Body of pancreas (tissue), 4 donors: ENCODE data around the gene TMEM221. TPM values are rescaled to one million over a fixed set of nuclear protein-coding genes. Genes with fewer than 3 reads are reported as not detected.

Experiments
- ATAC-seq: fragments of 150-250 bp; one replicate; pipeline ENCODE4 v1.9.1; 2016
- DNase-seq, 4 donors: peaks; one replicate each; pipeline ENCODE4 v3.0.0-alpha.2; 2019
- H3K27ac ChIP-seq, 4 donors: fragments of 200-600 bp; sonication (generic); 1 replicate in 3 of 4; 2 replicates in 1 of 4; pipeline versions ENCODE4 v1.5.1 to v1.6.1; 2016 to 2019; ENCODE audit warnings: mild to moderate bottlenecking in 1 of 4, mixed read lengths in 1 of 4, moderate library complexity in 1 of 4
- H3K27me3 ChIP-seq, 2 donors: fragments of 200-600 bp; sonication (generic); one replicate each; pipeline ENCODE4 v1.6.0; 2016; ENCODE audit warnings: mild to moderate bottlenecking in 1 of 2
- H3K36me3 ChIP-seq, 2 donors: fragments of 200-600 bp; sonication (generic); replicated peaks in 1 of 2; 2 replicates each; pipeline ENCODE4 v1.5.1; 2016; ENCODE audit warnings: low read depth in 2 of 2; ENCODE audit not compliant: insufficient read depth in 1 of 2
- H3K4me1 ChIP-seq: fragments of 200-600 bp; sonication (generic); one replicate; pipeline ENCODE4 v1.6.0; 2016
- H3K4me3 ChIP-seq, 2 donors: fragments of 200-600 bp; sonication (generic); 1 replicate in 1 of 2; 2 replicates in 1 of 2; pipeline ENCODE4 v1.5.1; 2016 to 2019
- H3K9me3 ChIP-seq, 3 donors: fragments of 200-600 bp; sonication (generic); 1 replicate in 2 of 3; 2 replicates in 1 of 3; pipeline ENCODE4 v1.5.1; 2016
- POLR2A ChIP-seq, 3 donors: fragments of 450-650 bp; IDR thresholded peaks; one replicate each; pipeline ENCODE4 v1.6.1; 2016; ENCODE audit warnings: antibody characterized with exemption in 3 of 3, mild to moderate bottlenecking in 2 of 3
- WGBS, 2 donors: methylation state at CpG; one replicate each; pipeline ENCODE4 v1.1.5; 2017; 5-methylcytosine and 5-hydroxymethylcytosine counted together
- intact Hi-C: fragments of 100-400 bp; cut with DNase I; formaldehyde crosslinking; loops from one replicate; pipeline ENCODE4 v1.15.1; 2023
- total RNA-seq, 2 donors: library from RNA; depleted of rRNA; stranded (reverse); fragments of >200 nt; gene quantifications; one replicate each; pipeline ENCODE4 v1.1.0, GENCODE V29; 2016
- TF ChIP-seq, protein P1 (sequence below), 7 experiments: fragments of 450-650 bp in 4 of 7; fragments of 200-600 bp in 3 of 7; sonication (generic) in 3 of 7; IDR thresholded peaks; one replicate each; pipeline ENCODE4 v1.5.1; 2016 to 2019; ENCODE audit warnings: antibody characterized with exemption in 7 of 7

The TMEM221 gene
- total RNA-seq, result under 1 TPM in 1 of 2 donors, not detected in 1; 0.52 TPM

DNA sequence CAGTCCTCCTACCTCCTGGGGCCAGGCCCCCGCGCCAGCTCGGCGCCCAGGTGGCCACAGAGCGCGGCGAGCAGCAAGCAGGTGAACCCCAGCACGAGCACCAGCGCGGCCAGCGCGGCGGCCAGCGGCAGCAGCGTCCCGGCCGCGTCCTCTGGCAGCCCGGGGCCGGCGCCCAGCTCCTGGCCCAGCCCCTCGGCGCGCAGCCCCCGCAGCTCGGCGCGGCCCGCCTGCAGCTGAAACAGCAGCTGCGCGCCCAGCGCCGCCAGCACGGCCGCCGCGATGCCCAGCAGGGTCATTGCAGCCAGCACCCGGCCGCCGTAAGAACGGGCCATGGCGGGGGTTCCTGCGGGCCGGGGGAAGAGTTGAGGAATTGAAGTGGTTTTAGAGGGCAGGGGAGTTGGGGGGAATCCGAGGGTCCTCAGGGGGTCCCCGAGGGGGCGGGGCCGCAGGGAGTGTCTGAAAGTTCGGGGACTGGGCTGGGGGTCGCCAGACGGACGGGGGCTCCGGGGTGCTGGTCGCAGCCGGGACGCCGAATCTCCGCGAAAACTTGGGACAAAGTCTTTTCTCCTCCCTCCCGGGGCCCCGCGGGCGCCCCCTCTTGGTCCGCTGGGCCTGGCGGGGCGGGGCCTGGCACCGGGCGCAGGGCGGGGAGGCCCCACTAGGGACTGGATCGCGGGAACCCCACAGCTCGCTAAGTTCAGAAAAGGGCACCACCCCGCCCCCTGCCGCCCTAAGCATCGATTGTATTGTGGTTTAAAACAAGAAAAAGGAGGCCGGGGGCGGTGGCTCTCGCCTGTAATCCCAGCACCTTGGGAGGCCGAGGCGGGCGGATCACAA, at the start of gene TMEM221:
TSS of gene TMEM221 (minus strand) at position 538 of the 837 bp plus-strand sequence. CDS start at position 332, 206 bp downstream.
- DNase-seq (peak; percentile 42 to 65 (median 51)), ATAC-seq (peak; percentile 70)
- intact Hi-C loops, result no loop called here
- Histone ChIP-seq H3K4me3 (peak within 1 kb of the TSS in 1 of 2 donors; percentile 24), H3K27ac (peak within 1 kb of the TSS in 1 of 4 donors; percentile 43), H3K27me3 (no peaks in the 10 kb centered on the region), H3K36me3 (no peaks in the 10 kb centered on the region), H3K4me1 (peaks cover 2% of the 10 kb centered on the region), H3K9me3 (no peaks in the 10 kb centered on the region)
- WGBS, 2 donors, result 2 to 4% methylated on average over 19 to 53 of the region's 81 CpGs
- peak in 1 of 3 donors; percentile 18 for TF ChIP-seq POLR2A (IDR thresholded peaks at IDR 0.05)
- TF ChIP-seq, protein P1, sequence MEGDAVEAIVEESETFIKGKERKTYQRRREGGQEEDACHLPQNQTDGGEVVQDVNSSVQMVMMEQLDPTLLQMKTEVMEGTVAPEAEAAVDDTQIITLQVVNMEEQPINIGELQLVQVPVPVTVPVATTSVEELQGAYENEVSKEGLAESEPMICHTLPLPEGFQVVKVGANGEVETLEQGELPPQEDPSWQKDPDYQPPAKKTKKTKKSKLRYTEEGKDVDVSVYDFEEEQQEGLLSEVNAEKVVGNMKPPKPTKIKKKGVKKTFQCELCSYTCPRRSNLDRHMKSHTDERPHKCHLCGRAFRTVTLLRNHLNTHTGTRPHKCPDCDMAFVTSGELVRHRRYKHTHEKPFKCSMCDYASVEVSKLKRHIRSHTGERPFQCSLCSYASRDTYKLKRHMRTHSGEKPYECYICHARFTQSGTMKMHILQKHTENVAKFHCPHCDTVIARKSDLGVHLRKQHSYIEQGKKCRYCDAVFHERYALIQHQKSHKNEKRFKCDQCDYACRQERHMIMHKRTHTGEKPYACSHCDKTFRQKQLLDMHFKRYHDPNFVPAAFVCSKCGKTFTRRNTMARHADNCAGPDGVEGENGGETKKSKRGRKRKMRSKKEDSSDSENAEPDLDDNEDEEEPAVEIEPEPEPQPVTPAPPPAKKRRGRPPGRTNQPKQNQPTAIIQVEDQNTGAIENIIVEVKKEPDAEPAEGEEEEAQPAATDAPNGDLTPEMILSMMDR (IDR thresholded peaks at IDR 0.05), result peak; percentile 39 to 69 (median 47)

DNA sequence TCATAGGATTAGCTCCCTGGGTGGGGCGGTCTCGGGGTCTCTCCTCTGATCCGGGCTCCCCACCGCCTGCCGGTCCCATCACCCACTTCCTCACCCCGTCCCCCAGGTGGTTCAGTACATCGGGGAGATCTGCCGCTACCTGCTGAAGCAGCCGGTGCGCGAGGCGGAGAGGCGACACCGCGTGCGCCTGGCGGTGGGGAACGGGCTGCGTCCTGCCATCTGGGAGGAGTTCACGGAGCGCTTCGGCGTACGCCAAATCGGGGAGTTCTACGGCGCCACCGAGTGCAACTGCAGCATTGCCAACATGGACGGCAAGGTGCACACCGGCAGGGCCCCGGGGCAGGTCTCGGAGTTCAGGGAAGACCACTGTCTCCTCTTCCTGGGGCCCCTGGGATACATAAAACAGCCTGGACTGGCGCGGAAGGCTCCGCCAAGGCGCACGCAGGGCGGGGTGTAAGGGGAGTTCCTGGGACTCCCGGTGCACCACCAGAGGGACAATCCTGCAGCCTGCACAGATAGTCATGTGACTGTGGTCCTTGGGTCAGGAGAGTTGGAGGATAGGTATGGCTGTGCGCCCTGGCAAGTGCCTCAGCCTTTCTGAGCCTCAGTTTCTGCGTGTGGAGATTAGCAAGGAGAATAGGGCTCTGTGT, 48.8 kb upstream of the TMEM221 start:
- Histone ChIP-seq H3K9me3 (no peaks in the 10 kb centered on the region), H3K4me1 (peaks cover 6% of the 10 kb centered on the region), H3K27me3 (no peaks in the 10 kb centered on the region), H3K27ac (no peak overlapping the region), H3K4me3 (no peak overlapping the region), H3K36me3 (no peaks in the 10 kb centered on the region)
- no peak for DNase-seq
- intact Hi-C loops, result no loop called here
- no peak for ATAC-seq
- WGBS, 2 donors, result 78 to 81% methylated on average over 6 to 40 of the region's 41 CpGs
- TF ChIP-seq, protein P1 (IDR thresholded peaks at IDR 0.05), result no peak
- no peak for TF ChIP-seq POLR2A (IDR thresholded peaks at IDR 0.05)

DNA sequence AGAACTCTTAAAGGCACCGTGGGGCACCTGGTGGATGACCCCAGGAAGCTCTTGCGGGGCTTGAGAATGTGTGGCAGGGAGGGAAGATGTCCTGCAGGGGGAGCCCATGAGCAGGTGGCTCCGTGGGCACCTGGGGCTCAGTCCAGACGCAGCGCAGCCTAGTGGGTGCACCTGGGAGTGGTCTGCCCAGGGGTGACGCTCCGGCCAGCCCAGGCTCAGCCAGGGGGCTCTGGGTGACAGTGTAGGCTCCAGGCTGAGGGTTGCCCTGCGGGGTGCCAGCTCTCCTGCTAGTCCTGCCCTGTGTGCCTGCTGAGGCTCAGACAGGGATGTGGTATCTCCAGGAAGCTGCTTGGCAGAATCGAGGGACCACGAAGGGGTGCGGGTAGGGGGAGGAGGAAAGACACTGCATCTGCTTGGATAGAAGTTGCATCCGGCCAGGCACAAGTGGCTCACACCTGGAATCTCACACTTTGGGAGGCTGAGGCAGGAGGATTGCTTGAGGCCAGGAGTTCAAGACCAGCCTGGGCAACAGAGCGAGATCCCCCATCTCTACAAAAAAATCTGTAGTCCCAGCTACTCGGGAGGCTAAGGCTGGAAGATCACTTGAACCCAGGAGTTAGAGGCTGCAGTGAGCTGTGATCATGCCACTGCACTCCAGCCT, 48.0 kb upstream of the TMEM221 start:
- intact Hi-C loops, result no loop called here
- 22 to 53% methylated on average over 6 to 14 of the region's 14 CpGs for WGBS, 2 donors
- Histone ChIP-seq H3K36me3 (no peaks in the 10 kb centered on the region), H3K4me3 (no peak overlapping the region), H3K27me3 (no peaks in the 10 kb centered on the region), H3K27ac (no peak overlapping the region), H3K9me3 (no peaks in the 10 kb centered on the region), H3K4me1 (peaks cover 6% of the 10 kb centered on the region)
- ATAC-seq (peak; percentile 87), DNase-seq (peak; percentile 66 to 76 (median 71))
- no peak for TF ChIP-seq POLR2A (IDR thresholded peaks at IDR 0.05)
- TF ChIP-seq, protein P1 (IDR thresholded peaks at IDR 0.05), result peak; percentile 68 to 92 (median 84)

DNA sequence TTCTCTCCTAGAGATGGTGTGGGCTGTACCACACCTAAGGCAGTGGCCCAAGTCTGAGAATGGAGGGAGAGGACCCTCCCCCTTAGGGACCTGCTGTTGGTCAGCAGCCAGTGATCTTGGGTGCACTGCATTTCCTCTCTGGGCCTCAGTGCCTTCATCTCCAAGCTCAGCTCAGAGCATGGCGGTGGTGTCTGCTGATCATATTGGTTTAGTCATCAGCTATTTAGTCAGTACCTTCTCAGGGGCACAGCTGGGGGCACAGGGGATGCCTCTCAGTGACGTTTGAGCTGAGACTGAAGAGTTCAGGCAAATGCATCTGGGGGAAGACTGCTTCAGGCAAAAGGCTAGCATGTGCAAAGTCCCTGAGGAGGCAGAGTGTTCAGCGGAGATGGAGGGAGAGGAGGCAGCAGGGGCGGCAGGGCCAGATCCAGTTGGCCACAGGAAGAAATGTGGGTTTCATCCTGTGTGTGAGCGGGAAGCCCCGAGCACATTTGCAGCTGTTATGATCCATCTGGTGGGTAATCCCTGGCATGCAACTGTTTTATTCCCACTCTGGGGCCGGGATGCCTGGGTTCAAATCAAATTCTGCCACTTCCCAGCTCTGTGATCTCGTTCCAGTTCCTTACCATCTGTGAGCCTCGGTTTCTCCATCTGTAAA, 47.3 kb upstream of the TMEM221 start:
- H3K36me3 ChIP-seq, result no peaks in the 10 kb centered on the region
- no peak overlapping the region for H3K4me3 ChIP-seq
- intact Hi-C loops, result no loop called here
- no peaks in the 10 kb centered on the region for H3K27me3 ChIP-seq
- no peak for TF ChIP-seq POLR2A (IDR thresholded peaks at IDR 0.05)
- TF ChIP-seq, protein P1 (IDR thresholded peaks at IDR 0.05), result no peak
- H3K27ac ChIP-seq, result no peak overlapping the region
- WGBS, 2 donors, result 62 to 69% methylated on average over 8 of the region's 9 CpGs
- DNase-seq (no peak), ATAC-seq (no peak)
- peaks cover 6% of the 10 kb centered on the region for H3K4me1 ChIP-seq
- no peaks in the 10 kb centered on the region for H3K9me3 ChIP-seq
